Measurements from ENCODE around the gene NXPE4.
"Not testable (repeated sequence)": the region's sequence is repeated elsewhere in the genome, so short reads cannot be mapped to it uniquely, and the experiment has no call there.

Gene NXPE4

GRCh38 chr11:114595571-114595970 is at the start of gene NXPE4:
TSS of gene NXPE4 (minus strand) at chr11:114595786. CDS start at chr11:114594759, 1,027 bp downstream.
- no peak for DNase-seq

- not testable (repeated sequence) for DNase-seq
These were observed 43.9 kb upstream of the NXPE4 start for GRCh38 chr11:114639440-114639839.

GRCh38 chr11:114631445-114631965 is 35.9 kb upstream of the NXPE4 start:
- not testable (repeated sequence) for DNase-seq

GRCh38 chr11:114625294-114625693 is 29.7 kb upstream of the NXPE4 start:
- DNase-seq: no peak

GRCh38 chr11:114624455-114625207 is 29.0 kb upstream of the NXPE4 start:
- DNase-seq: no peak

- no peak for DNase-seq
These were observed 28.1 kb upstream of the NXPE4 start for GRCh38 chr11:114623720-114624119.

GRCh38 chr11:114622858-114623257 is 27.3 kb upstream of the NXPE4 start:
- DNase-seq: no peak

- no peak for DNase-seq
These were observed 26.6 kb upstream of the NXPE4 start for GRCh38 chr11:114621950-114622809.

- no peak for DNase-seq
These were observed 25.5 kb upstream of the NXPE4 start for GRCh38 chr11:114621072-114621471.

GRCh38 chr11:114619659-114620173 is 24.1 kb upstream of the NXPE4 start:
- no peak for DNase-seq

- no peak for DNase-seq
These were observed 22.6 kb upstream of the NXPE4 start for GRCh38 chr11:114618139-114618538.

GRCh38 chr11:114617157-114618124 is 21.9 kb upstream of the NXPE4 start:
- no peak for DNase-seq

- DNase-seq: no peak
These were observed 20.9 kb upstream of the NXPE4 start for GRCh38 chr11:114616516-114616915.

- DNase-seq: no peak
These were observed 20.1 kb upstream of the NXPE4 start for GRCh38 chr11:114615448-114616361.

GRCh38 chr11:114614127-114614720 is 18.6 kb upstream of the NXPE4 start:
- DNase-seq: no peak

GRCh38 chr11:114613094-114613493 is 17.5 kb upstream of the NXPE4 start:
- not testable (repeated sequence) for DNase-seq

GRCh38 chr11:114612686-114613085 is 17.1 kb upstream of the NXPE4 start:
- DNase-seq: no peak

- not testable (repeated sequence) for DNase-seq
These were observed 16.6 kb upstream of the NXPE4 start for GRCh38 chr11:114612199-114612598.

GRCh38 chr11:114610984-114611944 is 15.7 kb upstream of the NXPE4 start:
- DNase-seq: no peak

All from NCI-H2227 treated with DMSO at 0.1 percent for 48 hours (cell line).